PC-3 (cell line): ENCODE measurements around the gene AFDN.

Source experiments
- EZH2 ChIP-seq: fragments of 300-600 bp; sonication (generic); IDR thresholded peaks from one replicate; pipeline ENCODE4 v1.6.1; 2017; ENCODE audit warnings: antibody characterized with exemption, mild to moderate bottlenecking, low read length; ENCODE audit not compliant: unreplicated experiment
- EZH2phosphoT487 ChIP-seq: fragments of 300-600 bp; sonication (generic); IDR thresholded peaks from 2 replicates; pipeline ENCODE4 v1.6.1; 2018; ENCODE audit warnings: mild to moderate bottlenecking, antibody characterized with exemption, low read length, borderline replicate concordance
- TF ChIP-seq, protein P1 (sequence below): fragments of 300-600 bp; sonication (generic); conservative IDR thresholded peaks from 2 replicates; pipeline ENCODE4 v1.5.1; 2017; ENCODE audit warnings: antibody characterized with exemption, low read depth, mild to moderate bottlenecking, low read length

- TF ChIP-seq, protein P1, sequence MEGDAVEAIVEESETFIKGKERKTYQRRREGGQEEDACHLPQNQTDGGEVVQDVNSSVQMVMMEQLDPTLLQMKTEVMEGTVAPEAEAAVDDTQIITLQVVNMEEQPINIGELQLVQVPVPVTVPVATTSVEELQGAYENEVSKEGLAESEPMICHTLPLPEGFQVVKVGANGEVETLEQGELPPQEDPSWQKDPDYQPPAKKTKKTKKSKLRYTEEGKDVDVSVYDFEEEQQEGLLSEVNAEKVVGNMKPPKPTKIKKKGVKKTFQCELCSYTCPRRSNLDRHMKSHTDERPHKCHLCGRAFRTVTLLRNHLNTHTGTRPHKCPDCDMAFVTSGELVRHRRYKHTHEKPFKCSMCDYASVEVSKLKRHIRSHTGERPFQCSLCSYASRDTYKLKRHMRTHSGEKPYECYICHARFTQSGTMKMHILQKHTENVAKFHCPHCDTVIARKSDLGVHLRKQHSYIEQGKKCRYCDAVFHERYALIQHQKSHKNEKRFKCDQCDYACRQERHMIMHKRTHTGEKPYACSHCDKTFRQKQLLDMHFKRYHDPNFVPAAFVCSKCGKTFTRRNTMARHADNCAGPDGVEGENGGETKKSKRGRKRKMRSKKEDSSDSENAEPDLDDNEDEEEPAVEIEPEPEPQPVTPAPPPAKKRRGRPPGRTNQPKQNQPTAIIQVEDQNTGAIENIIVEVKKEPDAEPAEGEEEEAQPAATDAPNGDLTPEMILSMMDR = no peak
- no peak for TF ChIP-seq EZH2
- no peak for TF ChIP-seq EZH2phosphoT487
Measured at GRCh38 chr6:167974640-167975344, 148.1 kb downstream of the AFDN start.
